OCI-LY3 (cell line): ENCODE data around the gene ZBED2.

Source experiments
- H2AFZ ChIP-seq: fragments of 200-600, 300-600 bp; shearing (Covaris generic); 2 replicates; pipeline ENCODE4 v1.6.0; 2014; ENCODE audit warnings: antibody characterized with exemption, low read depth, low read length
- H3K27ac ChIP-seq: fragments of 200-600, 300-600 bp; sonication (generic); 2 replicates; pipeline ENCODE4 v1.5.1; 2014; ENCODE audit warnings: mild to moderate bottlenecking, low read length, moderate library complexity, mixed read lengths
- H3K27me3 ChIP-seq: fragments of 200-600, 300-600 bp; sonication (generic); 2 replicates; pipeline ENCODE4 v1.6.1; 2014; ENCODE audit warnings: low read depth, low read length, mixed read lengths
- H3K36me3 ChIP-seq: fragments of 200-600, 300-600 bp; sonication (generic); replicated peaks from 2 replicates; pipeline ENCODE3; 2014; ENCODE audit warnings: low read depth, low read length, mixed read lengths
- H3K4me1 ChIP-seq: fragments of 300-600, 200-600 bp; sonication (generic); 2 replicates; pipeline ENCODE4 v1.6.1; 2014; ENCODE audit warnings: low read length, mixed read lengths
- H3K4me2 ChIP-seq: fragments of 200-600, 300-600 bp; sonication (generic); 2 replicates; pipeline ENCODE4 v1.6.1; 2014; ENCODE audit warnings: low read length, mixed read lengths
- H3K4me3 ChIP-seq: fragments of 300-600, 200-600 bp; sonication (generic); 2 replicates; pipeline ENCODE4 v1.5.1; 2014; ENCODE audit warnings: antibody characterized with exemption, mild to moderate bottlenecking, low read length, moderate library complexity
- H3K79me2 ChIP-seq: fragments of 300-600, 200-600 bp; shearing (Covaris generic); 2 replicates; pipeline ENCODE4 v1.6.1; 2014; ENCODE audit warnings: mild to moderate bottlenecking, low read length, mixed read lengths
- H3K9ac ChIP-seq: fragments of 300-600, 200-600 bp; shearing (Covaris generic); 2 replicates; pipeline ENCODE4 v1.6.0; 2014; ENCODE audit warnings: mild to moderate bottlenecking, low read length, moderate library complexity
- H3K9me3 ChIP-seq: fragments of 200-600, 300-600 bp; shearing (Covaris generic); 2 replicates; pipeline ENCODE4 v1.6.1; 2014; ENCODE audit warnings: low read length, mixed read lengths; ENCODE audit not compliant: insufficient read depth
- H4K20me1 ChIP-seq: fragments of 200-600, 300-600 bp; sonication (generic); 2 replicates; pipeline ENCODE4 v1.6.1; 2016; ENCODE audit warnings: low read length, mixed read lengths; ENCODE audit not compliant: insufficient read depth
- CTCF ChIP-seq: fragments of 200-600, 300-600 bp; sonication (generic); IDR thresholded peaks from 2 replicates; pipeline ENCODE4 v1.5.1; 2014; ENCODE audit warnings: antibody characterized with exemption, low read length, low read depth
- EZH2phosphoT487 ChIP-seq: fragments of 200-600 bp; shearing (Covaris generic); IDR thresholded peaks from 2 replicates; pipeline ENCODE4 v1.6.1; 2018; ENCODE audit warnings: antibody characterized with exemption, mixed run types, low read depth

ZBED2 gene

GRCh38 chr3:111578867-111579266 lies 16.3 kb downstream of the ZBED2 start:
- no peak overlapping the region for H3K4me2 ChIP-seq
- H3K36me3 ChIP-seq: no peaks in the 10 kb centered on the region
- no peak overlapping the region for H3K4me3 ChIP-seq
- H3K9ac ChIP-seq: no peak overlapping the region
- H3K27ac ChIP-seq: no peak overlapping the region
- no peaks in the 10 kb centered on the region for H3K9me3 ChIP-seq
- no peaks in the 10 kb centered on the region for H3K79me2 ChIP-seq
- no peaks in the 10 kb centered on the region for H4K20me1 ChIP-seq
- TF ChIP-seq EZH2phosphoT487: no peak
- TF ChIP-seq CTCF: no peak
- H3K4me1 ChIP-seq: peaks cover 17% of the 10 kb centered on the region
- no peak overlapping the region for H2AFZ ChIP-seq
- H3K27me3 ChIP-seq: no peaks in the 10 kb centered on the region

GRCh38 chr3:111577798-111578685 lies 17.1 kb downstream of the ZBED2 start:
- Histone ChIP-seq H2AFZ (no peak overlapping the region), H3K36me3 (no peaks in the 10 kb centered on the region), H3K27me3 (no peaks in the 10 kb centered on the region), H3K9me3 (no peaks in the 10 kb centered on the region), H3K79me2 (no peaks in the 10 kb centered on the region), H3K9ac (no peak overlapping the region), H3K4me3 (no peak overlapping the region), H3K27ac (no peak overlapping the region), H4K20me1 (no peaks in the 10 kb centered on the region), H3K4me1 (peaks cover 17% of the 10 kb centered on the region), H3K4me2 (no peak overlapping the region)
- TF ChIP-seq EZH2phosphoT487 (no peak), CTCF (peak; percentile 81)

- H4K20me1 ChIP-seq: no peaks in the 10 kb centered on the region
- H3K27ac ChIP-seq: no peak overlapping the region
- H3K4me1 ChIP-seq: peaks cover 17% of the 10 kb centered on the region
- H3K27me3 ChIP-seq: no peaks in the 10 kb centered on the region
- H3K9me3 ChIP-seq: no peaks in the 10 kb centered on the region
- H3K79me2 ChIP-seq: no peaks in the 10 kb centered on the region
- H2AFZ ChIP-seq: no peak overlapping the region
- H3K4me2 ChIP-seq: no peak overlapping the region
- no peak for TF ChIP-seq CTCF
- no peak for TF ChIP-seq EZH2phosphoT487
- H3K4me3 ChIP-seq: no peak overlapping the region
- no peak overlapping the region for H3K9ac ChIP-seq
- no peaks in the 10 kb centered on the region for H3K36me3 ChIP-seq
Measured at GRCh38 chr3:111577113-111577512, 18.0 kb downstream of the ZBED2 start.

- no peak for TF ChIP-seq CTCF
- TF ChIP-seq EZH2phosphoT487: no peak
- Histone ChIP-seq H3K27me3 (no peaks in the 10 kb centered on the region), H3K9ac (no peak overlapping the region), H4K20me1 (no peaks in the 10 kb centered on the region), H3K9me3 (no peaks in the 10 kb centered on the region), H2AFZ (no peak overlapping the region), H3K36me3 (no peaks in the 10 kb centered on the region), H3K79me2 (no peaks in the 10 kb centered on the region), H3K4me1 (no peaks in the 10 kb centered on the region), H3K27ac (no peak overlapping the region), H3K4me3 (no peak overlapping the region), H3K4me2 (no peak overlapping the region)
Measured at GRCh38 chr3:111571907-111572460, 23.2 kb downstream of the ZBED2 start.
